GM19452 (cell line): ENCODE data around the gene NQO1.

Experiments
- ATAC-seq: cut with Tn5 transposase; IDR thresholded peaks from one replicate; pipeline ENCODE4 v1.9.1; 2021; ENCODE audit not compliant: unreplicated experiment

Gene NQO1

GRCh38 chr16:69707920-69708683 is 18.3 kb downstream of the NQO1 start:
- ATAC-seq: no peak

DNA sequence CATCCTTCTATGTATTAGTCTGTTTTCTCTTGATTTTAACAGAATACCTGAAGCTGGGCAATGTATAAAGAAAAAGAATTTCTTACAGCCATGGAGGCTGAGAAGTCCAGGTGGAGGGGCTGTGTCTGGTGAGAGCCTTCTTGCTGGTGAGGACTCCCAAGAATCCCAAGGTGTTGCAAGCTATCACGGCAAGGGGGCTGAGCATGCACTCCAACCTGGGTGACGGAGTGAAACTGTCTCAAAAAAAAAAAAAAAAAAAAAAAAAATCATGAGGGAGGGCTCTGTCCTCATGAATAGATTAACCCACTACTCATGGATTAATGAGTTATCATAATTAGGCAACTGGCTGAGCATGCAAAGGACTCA is 19.4 kb downstream of the NQO1 start:
- ATAC-seq: no peak

GRCh38 chr16:69706256-69706974 is 19.9 kb downstream of the NQO1 start:
- ATAC-seq: no peak

DNA sequence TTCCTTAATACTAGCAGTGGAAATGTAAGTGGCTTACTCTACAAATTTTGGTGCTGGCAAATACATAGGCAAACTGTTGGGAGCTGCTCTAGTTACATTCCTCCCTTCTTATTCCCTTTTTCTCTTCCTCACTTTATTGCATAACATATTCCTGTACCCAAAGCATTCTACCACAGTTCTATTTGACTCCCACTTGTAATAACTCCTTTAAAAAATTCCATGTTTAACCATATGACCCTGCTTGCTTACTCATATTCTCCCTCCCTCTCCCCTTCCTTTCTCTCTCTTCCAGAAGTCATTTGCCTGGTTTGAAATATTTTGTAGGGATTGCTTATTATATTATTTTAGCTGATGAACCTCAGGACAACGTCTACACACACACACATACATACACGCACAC is 22.7 kb downstream of the NQO1 start:
- ATAC-seq: no peak

DNA sequence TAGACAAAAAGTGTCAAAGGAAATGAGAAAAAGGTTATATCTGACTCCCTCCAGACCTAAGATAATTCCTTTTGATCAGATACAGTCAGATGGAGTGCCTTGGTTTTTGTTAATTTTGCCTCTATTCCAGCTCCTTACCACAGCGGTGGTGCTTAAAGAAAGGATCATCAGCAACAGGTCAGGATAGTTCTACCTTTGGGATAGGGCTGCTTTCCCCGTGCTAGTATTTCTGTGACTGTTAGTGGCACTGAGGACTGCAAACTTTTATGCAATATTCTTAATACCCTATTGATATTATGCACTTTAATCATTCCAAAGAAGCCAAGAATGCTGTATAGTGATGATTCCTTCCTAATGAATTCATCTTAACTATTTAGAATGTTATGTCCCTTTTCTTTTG is 24.5 kb downstream of the NQO1 start:
- ATAC-seq: no peak

- ATAC-seq: no peak
Observed at GRCh38 chr16:69701452-69701851, 24.9 kb downstream of the NQO1 start.

DNA sequence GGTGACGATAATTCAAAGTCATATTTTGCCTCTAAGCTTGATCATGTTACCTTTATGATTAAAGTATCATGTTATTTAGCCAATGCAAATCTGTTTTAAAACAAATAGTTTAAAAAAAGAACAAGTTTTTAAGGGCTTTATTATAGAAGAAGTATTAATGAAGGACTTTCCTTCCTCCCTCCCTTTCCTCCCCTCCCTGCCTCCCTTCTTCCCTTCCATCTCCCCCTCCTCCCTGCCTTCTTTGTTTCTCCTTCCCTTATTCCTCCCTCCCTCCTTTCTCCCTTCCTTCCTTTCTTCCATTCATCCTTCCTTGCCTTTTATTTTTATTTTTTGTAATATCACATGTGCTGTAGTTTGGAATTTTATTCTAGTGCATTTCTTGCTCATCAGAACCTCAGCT is 26.4 kb downstream of the NQO1 start:
- ATAC-seq: no peak

DNA sequence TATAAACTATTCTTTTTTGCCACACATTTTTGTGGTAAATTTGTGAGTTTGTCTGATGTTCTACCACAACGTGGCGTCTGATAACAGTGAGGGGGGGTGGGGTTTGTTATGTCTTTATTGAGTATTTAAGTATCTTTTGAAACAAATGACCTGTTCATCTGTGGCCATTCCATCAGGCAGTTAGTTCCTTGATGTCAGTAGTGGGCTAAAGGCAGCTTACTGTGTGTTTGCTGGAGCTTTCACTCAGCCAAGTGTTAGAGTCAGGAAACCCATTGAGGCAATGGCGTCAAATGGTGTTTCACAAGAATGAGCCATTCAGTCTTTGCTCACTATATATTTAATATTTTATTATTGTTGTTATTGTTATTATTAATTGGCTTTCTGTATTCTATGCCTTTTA is 28.0 kb downstream of the NQO1 start:
- no peak for ATAC-seq

GRCh38 chr16:69693916-69694315 is 32.4 kb downstream of the NQO1 start:
- no peak for ATAC-seq

DNA sequence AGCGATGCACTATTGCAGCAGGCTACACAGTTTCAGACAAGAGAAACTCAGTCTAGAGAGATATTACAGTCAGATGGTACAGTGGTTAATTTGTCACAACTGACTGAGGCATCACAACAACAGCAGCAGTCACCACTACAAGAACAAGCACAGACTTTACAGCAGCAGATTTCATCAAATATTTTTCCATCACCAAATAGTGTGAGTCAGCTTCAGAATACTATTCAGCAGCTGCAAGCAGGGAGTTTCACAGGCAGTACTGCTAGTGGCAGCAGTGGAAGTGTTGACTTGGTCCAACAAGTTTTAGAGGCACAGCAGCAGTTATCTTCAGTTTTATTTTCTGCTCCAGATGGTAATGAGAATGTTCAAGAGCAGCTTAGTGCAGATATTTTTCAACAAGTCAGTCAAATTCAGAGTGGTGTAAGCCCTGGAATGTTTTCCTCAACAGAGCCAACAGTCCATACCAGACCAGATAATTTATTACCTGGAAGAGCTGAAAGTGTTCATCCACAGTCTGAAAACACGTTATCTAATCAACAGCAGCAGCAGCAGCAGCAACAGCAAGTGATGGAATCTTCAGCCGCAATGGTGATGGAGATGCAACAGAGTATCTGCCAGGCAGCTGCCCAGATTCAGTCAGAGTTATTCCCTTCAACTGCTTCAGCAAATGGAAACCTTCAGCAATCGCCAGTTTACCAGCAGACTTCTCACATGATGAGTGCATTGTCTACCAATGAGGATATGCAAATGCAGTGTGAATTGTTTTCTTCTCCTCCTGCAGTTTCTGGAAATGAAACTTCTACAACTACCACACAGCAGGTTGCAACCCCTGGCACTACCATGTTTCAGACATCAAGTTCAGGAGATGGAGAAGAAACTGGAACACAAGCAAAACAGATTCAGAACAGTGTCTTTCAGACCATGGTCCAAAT is 34.1 kb downstream of the NQO1 start:
- ATAC-seq: no peak

GRCh38 chr16:69688589-69688988 is 37.8 kb downstream of the NQO1 start:
- ATAC-seq: no peak

- no peak for ATAC-seq
Observed at GRCh38 chr16:69680358-69680757, 46.0 kb downstream of the NQO1 start.

- ATAC-seq: no peak
Observed at GRCh38 chr16:69672998-69673713, 53.2 kb downstream of the NQO1 start.

DNA sequence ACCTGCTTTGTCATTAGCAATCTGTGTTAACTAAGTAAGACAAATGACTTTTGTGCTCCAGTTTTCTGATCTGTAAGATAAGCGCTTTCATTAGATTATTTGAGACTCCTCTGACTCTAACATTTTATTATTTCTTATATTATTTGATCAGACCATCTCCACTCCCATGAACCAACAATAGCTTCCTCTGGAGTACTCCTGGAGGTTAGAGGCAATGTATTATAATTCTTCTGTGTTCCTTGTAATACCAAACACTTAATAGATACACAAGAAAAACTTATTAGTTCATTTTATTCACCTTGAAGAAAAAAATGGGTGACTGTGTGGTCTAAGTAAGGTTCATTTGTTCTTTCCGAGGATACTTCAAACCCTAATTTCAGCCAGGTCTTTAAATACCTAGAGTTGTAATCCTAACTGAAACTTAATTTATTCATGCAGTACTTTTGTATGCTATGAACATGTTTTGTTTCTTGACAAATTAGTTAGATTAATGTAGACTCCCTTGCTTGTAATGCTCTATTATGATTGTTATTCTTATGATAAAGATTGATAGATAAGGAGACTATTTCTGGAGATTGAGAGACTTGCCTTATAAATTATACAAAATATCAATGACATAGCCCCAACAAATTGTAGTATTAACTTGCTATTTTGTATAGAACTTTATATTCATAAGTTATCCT is 53.9 kb downstream of the NQO1 start:
- no peak for ATAC-seq

GRCh38 chr16:69669577-69669976 is 56.8 kb downstream of the NQO1 start:
- no peak for ATAC-seq

DNA sequence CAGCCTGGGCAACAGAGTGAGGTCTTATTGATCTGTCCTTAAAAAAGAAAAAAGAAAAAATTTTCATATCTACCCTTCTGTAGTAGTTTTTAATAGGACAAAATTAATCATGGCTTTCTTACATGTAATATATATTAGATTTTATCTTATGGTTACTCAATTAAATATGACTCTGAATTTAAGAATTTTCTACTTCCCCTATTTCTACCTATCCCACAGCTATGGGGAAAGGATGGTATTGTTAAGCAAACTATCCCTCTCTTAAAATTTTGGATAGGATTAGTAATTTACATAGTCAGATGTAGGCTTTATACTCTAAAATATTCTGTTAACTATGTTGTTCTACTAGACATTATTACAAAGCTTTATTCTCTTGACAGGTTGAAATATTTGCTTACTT is 62.5 kb downstream of the NQO1 start:
- no peak for ATAC-seq

- ATAC-seq: no peak
Observed at GRCh38 chr16:69662901-69663300, 63.5 kb downstream of the NQO1 start.

DNA sequence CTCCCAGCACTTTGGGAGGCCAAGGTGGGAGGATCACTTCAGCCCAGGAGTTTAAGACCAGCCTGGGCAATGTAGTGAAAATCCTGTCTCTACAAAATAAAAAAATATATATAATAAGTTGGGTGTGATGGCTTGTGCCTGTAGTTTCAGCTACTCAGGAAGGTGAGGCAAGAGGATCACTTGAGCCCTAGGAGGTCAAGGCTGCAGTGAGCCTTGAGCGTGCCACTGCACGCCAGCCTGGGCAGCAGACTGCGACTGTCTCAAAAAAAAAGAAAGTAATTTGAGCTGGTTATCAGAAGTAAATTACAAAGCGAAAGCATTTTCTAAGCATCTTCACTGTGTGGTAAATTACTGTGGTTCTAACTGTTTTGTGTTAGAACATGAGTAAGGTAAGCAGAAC is 66.2 kb downstream of the NQO1 start:
- ATAC-seq: no peak
